Stimulated activated naive CD8-positive, alpha-beta T cell treated with anti-CD3 and anti-CD28 coated beads, Interleukin-15, amount 100 ng/mL, for 72 hours (primary cell): ENCODE data around the gene MRPL33.

Source experiments
- ATAC-seq: fragments of 150-1000 bp; cut with Tn5 transposase; 2 replicates; pipeline ENCODE4 v1.10.0; 2021; ENCODE audit warnings: mild to moderate bottlenecking, moderate library complexity
- DNase-seq, 2 donors: peaks; one replicate each; pipeline ENCODE4 v3.0.0; 2021 to 2022
- H3K27ac Mint-ChIP-seq, 2 donors: one replicate each; pipeline ENCODE4 v1.8.0; 2022; ENCODE audit warnings: mild to moderate bottlenecking in 2 of 2, mixed read lengths in 2 of 2, moderate library complexity in 2 of 2
- H3K27me3 Mint-ChIP-seq: one replicate; pipeline ENCODE4 v1.8.0; 2022; ENCODE audit warnings: mixed read lengths
- H3K4me1 Mint-ChIP-seq: one replicate; pipeline ENCODE4 v1.8.0; 2022; ENCODE audit warnings: mild to moderate bottlenecking, mixed read lengths
- H3K4me3 Mint-ChIP-seq, 2 donors: one replicate each; pipeline ENCODE4 v1.8.0; 2022; ENCODE audit warnings: mild to moderate bottlenecking in 2 of 2, mixed read lengths in 2 of 2, moderate library complexity in 1 of 2
- H3K9me3 Mint-ChIP-seq, 2 donors: one replicate each; pipeline ENCODE4 v1.8.0; 2022; ENCODE audit warnings: mixed read lengths in 2 of 2

MRPL33 gene

GRCh38 chr2:27790796-27791195 lies 19.3 kb downstream of the MRPL33 start:
- DNase-seq, result no peak

GRCh38 chr2:27792759-27793158 lies 21.2 kb downstream of the MRPL33 start:
- no peaks in the 10 kb centered on the region for H3K9me3 Mint-ChIP-seq
- ATAC-seq (no peak), DNase-seq (no peak)
- no peak overlapping the region for H3K4me3 Mint-ChIP-seq
- peaks cover 7% of the 10 kb centered on the region for H3K4me1 Mint-ChIP-seq
- no peaks in the 10 kb centered on the region for H3K27me3 Mint-ChIP-seq
- H3K27ac Mint-ChIP-seq, result no peak overlapping the region

More at GRCh38 chr2:27790796-27791195, 19.3 kb downstream of the MRPL33 start:
- ATAC-seq, result no peak
- Mint-ChIP-seq H3K4me3 (no peak overlapping the region), H3K4me1 (peaks cover 7% of the 10 kb centered on the region), H3K27ac (no peak overlapping the region), H3K27me3 (no peaks in the 10 kb centered on the region), H3K9me3 (no peaks in the 10 kb centered on the region)

GRCh38 chr2:27795093-27795834 lies 23.7 kb downstream of the MRPL33 start:
- DNase-seq (no peak), ATAC-seq (no peak)
- Mint-ChIP-seq H3K4me3 (no peak overlapping the region), H3K4me1 (peaks cover 7% of the 10 kb centered on the region), H3K27ac (no peak overlapping the region), H3K27me3 (no peaks in the 10 kb centered on the region), H3K9me3 (no peaks in the 10 kb centered on the region)

- H3K9me3 Mint-ChIP-seq, result no peaks in the 10 kb centered on the region
- no peak overlapping the region for H3K4me3 Mint-ChIP-seq
- DNase-seq (no peak), ATAC-seq (no peak)
- H3K4me1 Mint-ChIP-seq, result peaks cover 7% of the 10 kb centered on the region
- H3K27ac Mint-ChIP-seq, result no peak overlapping the region
- no peaks in the 10 kb centered on the region for H3K27me3 Mint-ChIP-seq
Observed at GRCh38 chr2:27795868-27796277, 24.4 kb downstream of the MRPL33 start.

GRCh38 chr2:27796791-27797765 lies 25.6 kb downstream of the MRPL33 start:
- Mint-ChIP-seq H3K4me1 (peaks cover 7% of the 10 kb centered on the region), H3K9me3 (no peaks in the 10 kb centered on the region), H3K27me3 (no peaks in the 10 kb centered on the region), H3K4me3 (no peak overlapping the region), H3K27ac (peak overlapping the region in 1 of 2 donors; percentile 42)
- DNase-seq, result no peak
- ATAC-seq, result no peak

- H3K4me3 Mint-ChIP-seq, result no peak overlapping the region
- no peaks in the 10 kb centered on the region for H3K27me3 Mint-ChIP-seq
- no peak for DNase-seq
- H3K27ac Mint-ChIP-seq, result no peak overlapping the region
- peaks cover 7% of the 10 kb centered on the region for H3K4me1 Mint-ChIP-seq
- no peak for ATAC-seq
- H3K9me3 Mint-ChIP-seq, result no peaks in the 10 kb centered on the region
Observed at GRCh38 chr2:27797841-27798240, 26.3 kb downstream of the MRPL33 start.

- Mint-ChIP-seq H3K27ac (no peak overlapping the region), H3K4me1 (peaks cover 7% of the 10 kb centered on the region), H3K4me3 (no peak overlapping the region)
Observed at GRCh38 chr2:27798486-27798885, 27.0 kb downstream of the MRPL33 start.

GRCh38 chr2:27798948-27799645 lies 27.6 kb downstream of the MRPL33 start:
- Mint-ChIP-seq H3K27ac (no peak overlapping the region), H3K27me3 (no peaks in the 10 kb centered on the region), H3K4me1 (peaks cover 7% of the 10 kb centered on the region), H3K4me3 (no peak overlapping the region), H3K9me3 (no peaks in the 10 kb centered on the region)
- DNase-seq (no peak), ATAC-seq (no peak)

More at GRCh38 chr2:27798486-27798885, 27.0 kb downstream of the MRPL33 start:
- H3K9me3 Mint-ChIP-seq, result no peaks in the 10 kb centered on the region
- ATAC-seq, result no peak
- no peaks in the 10 kb centered on the region for H3K27me3 Mint-ChIP-seq
- no peak for DNase-seq

GRCh38 chr2:27799646-27800010 lies 28.1 kb downstream of the MRPL33 start:
- no peaks in the 10 kb centered on the region for H3K9me3 Mint-ChIP-seq
- ATAC-seq (no peak), DNase-seq (no peak)
- H3K4me3 Mint-ChIP-seq, result no peak overlapping the region
- H3K27me3 Mint-ChIP-seq, result no peaks in the 10 kb centered on the region
- peaks cover 7% of the 10 kb centered on the region for H3K4me1 Mint-ChIP-seq
- H3K27ac Mint-ChIP-seq, result no peak overlapping the region

- H3K9me3 Mint-ChIP-seq, result no peaks in the 10 kb centered on the region
- ATAC-seq (no peak), DNase-seq (no peak)
- H3K27ac Mint-ChIP-seq, result peak overlapping the region in 1 of 2 donors; percentile 86
- H3K4me3 Mint-ChIP-seq, result no peak overlapping the region
- H3K27me3 Mint-ChIP-seq, result no peaks in the 10 kb centered on the region
- H3K4me1 Mint-ChIP-seq, result no peaks in the 10 kb centered on the region
Observed at GRCh38 chr2:27800856-27801255, 29.3 kb downstream of the MRPL33 start.

GRCh38 chr2:27802547-27802946 lies 31.0 kb downstream of the MRPL33 start:
- no peak overlapping the region for H3K4me3 Mint-ChIP-seq
- H3K27ac Mint-ChIP-seq, result no peak overlapping the region
- DNase-seq, result no peak
- ATAC-seq, result no peak
- H3K9me3 Mint-ChIP-seq, result no peaks in the 10 kb centered on the region
- H3K27me3 Mint-ChIP-seq, result no peaks in the 10 kb centered on the region
- H3K4me1 Mint-ChIP-seq, result no peaks in the 10 kb centered on the region

- H3K27ac Mint-ChIP-seq, result no peak overlapping the region
- ATAC-seq (no peak), DNase-seq (no peak)
- no peaks in the 10 kb centered on the region for H3K9me3 Mint-ChIP-seq
- no peaks in the 10 kb centered on the region for H3K4me1 Mint-ChIP-seq
- H3K27me3 Mint-ChIP-seq, result no peaks in the 10 kb centered on the region
- H3K4me3 Mint-ChIP-seq, result no peak overlapping the region
Observed at GRCh38 chr2:27803046-27803445, 31.5 kb downstream of the MRPL33 start.

- no peak for DNase-seq
Observed at GRCh38 chr2:27804146-27804545, 32.6 kb downstream of the MRPL33 start.

GRCh38 chr2:27805180-27805579 lies 33.7 kb downstream of the MRPL33 start:
- Mint-ChIP-seq H3K27ac (no peak overlapping the region), H3K9me3 (no peaks in the 10 kb centered on the region), H3K27me3 (no peaks in the 10 kb centered on the region), H3K4me1 (no peaks in the 10 kb centered on the region), H3K4me3 (no peak overlapping the region)
- ATAC-seq, result no peak
- no peak for DNase-seq

More at GRCh38 chr2:27804146-27804545, 32.6 kb downstream of the MRPL33 start:
- Mint-ChIP-seq H3K4me1 (no peaks in the 10 kb centered on the region), H3K9me3 (no peaks in the 10 kb centered on the region), H3K27me3 (no peaks in the 10 kb centered on the region), H3K27ac (no peak overlapping the region), H3K4me3 (no peak overlapping the region)
- no peak for ATAC-seq

- Mint-ChIP-seq H3K4me3 (no peak overlapping the region), H3K27ac (no peak overlapping the region), H3K27me3 (no peaks in the 10 kb centered on the region), H3K4me1 (no peaks in the 10 kb centered on the region), H3K9me3 (no peaks in the 10 kb centered on the region)
- DNase-seq, result no peak
- ATAC-seq, result no peak
Observed at GRCh38 chr2:27806311-27807059, 35.0 kb downstream of the MRPL33 start.
